Calu3 (cell line): ENCODE data around the gene CHI3L2. TPM values are rescaled to one million over a fixed set of nuclear protein-coding genes. Genes with fewer than 3 reads are reported as not detected.

Experiments
- BruUV-seq: library from RNA; stranded (reverse); fragments of 400-500 nt; replicated peaks from 2 replicates; lab custom pipeline; 2021; lab: Mats Ljungman, UMichigan
- CTCF ChIA-PET: fragments of 300-600 bp; sonication (Branson Sonifier 250); formaldehyde crosslinking; loops from one replicate; lab custom pipeline; 2022; ENCODE audit warnings: antibody characterized with exemption; lab: Charles Lee
- DNase-seq: peaks from one replicate; pipeline ENCODE4 v3.0.0; 2022
- H3K27ac Mint-ChIP-seq: one replicate; pipeline ENCODE4 v1.8.0; 2022; ENCODE audit warnings: mixed read lengths; ENCODE audit not compliant: unreplicated experiment
- H3K27me3 Mint-ChIP-seq: one replicate; pipeline ENCODE4 v1.8.0; 2022; ENCODE audit warnings: mixed read lengths; ENCODE audit not compliant: unreplicated experiment
- H3K36me3 Mint-ChIP-seq: one replicate; pipeline ENCODE4 v1.8.0; 2022; ENCODE audit warnings: mild to moderate bottlenecking, moderate library complexity, mixed read lengths; ENCODE audit not compliant: insufficient read depth, unreplicated experiment
- H3K4me1 Mint-ChIP-seq: one replicate; pipeline ENCODE4 v1.8.0; 2022; ENCODE audit warnings: mild to moderate bottlenecking, low read depth, mixed read lengths; ENCODE audit not compliant: unreplicated experiment
- H3K4me3 Mint-ChIP-seq: one replicate; pipeline ENCODE4 v1.8.0; 2022; ENCODE audit warnings: mild to moderate bottlenecking, low read depth, moderate library complexity, mixed read lengths; ENCODE audit not compliant: unreplicated experiment
- H3K9me3 Mint-ChIP-seq: one replicate; pipeline ENCODE4 v1.8.0; 2022; ENCODE audit warnings: low read depth, mixed read lengths; ENCODE audit not compliant: unreplicated experiment
- CTCF ChIP-seq: fragments of 200-600 bp; IDR thresholded peaks from one replicate; pipeline ENCODE4 v1.8.0; 2022; ENCODE audit warnings: antibody characterized with exemption; ENCODE audit not compliant: unreplicated experiment
- intact Hi-C: fragments of 100-400 bp; cut with micrococcal nuclease; formaldehyde crosslinking; loops from one replicate; pipeline ENCODE4 v1.10.0; 2022; ENCODE audit not compliant: unreplicated experiment
- total RNA-seq: library from RNA; stranded (reverse); gene quantifications from 2 replicates; pipeline ENCODE4 v1.2.3, GENCODE V29; 2022

CHI3L2 gene
- total RNA-seq, 1 experiment from 2014 or later: 0.52 TPM

GRCh38 chr1:111217183-111217910 is 10.2 kb upstream of the CHI3L2 start:
- Mint-ChIP-seq H3K27me3 (no peaks in the 10 kb centered on the region), H3K4me3 (no peak overlapping the region), H3K27ac (no peak overlapping the region), H3K4me1 (peaks cover 12% of the 10 kb centered on the region), H3K9me3 (no peaks in the 10 kb centered on the region), H3K36me3 (no peaks in the 10 kb centered on the region)
- DNase-seq: no peak
- BruUV-seq: no TSS peak
- intact Hi-C loops: no loop called here
- no peak for TF ChIP-seq CTCF
- CTCF ChIA-PET: no interaction called here

DNA sequence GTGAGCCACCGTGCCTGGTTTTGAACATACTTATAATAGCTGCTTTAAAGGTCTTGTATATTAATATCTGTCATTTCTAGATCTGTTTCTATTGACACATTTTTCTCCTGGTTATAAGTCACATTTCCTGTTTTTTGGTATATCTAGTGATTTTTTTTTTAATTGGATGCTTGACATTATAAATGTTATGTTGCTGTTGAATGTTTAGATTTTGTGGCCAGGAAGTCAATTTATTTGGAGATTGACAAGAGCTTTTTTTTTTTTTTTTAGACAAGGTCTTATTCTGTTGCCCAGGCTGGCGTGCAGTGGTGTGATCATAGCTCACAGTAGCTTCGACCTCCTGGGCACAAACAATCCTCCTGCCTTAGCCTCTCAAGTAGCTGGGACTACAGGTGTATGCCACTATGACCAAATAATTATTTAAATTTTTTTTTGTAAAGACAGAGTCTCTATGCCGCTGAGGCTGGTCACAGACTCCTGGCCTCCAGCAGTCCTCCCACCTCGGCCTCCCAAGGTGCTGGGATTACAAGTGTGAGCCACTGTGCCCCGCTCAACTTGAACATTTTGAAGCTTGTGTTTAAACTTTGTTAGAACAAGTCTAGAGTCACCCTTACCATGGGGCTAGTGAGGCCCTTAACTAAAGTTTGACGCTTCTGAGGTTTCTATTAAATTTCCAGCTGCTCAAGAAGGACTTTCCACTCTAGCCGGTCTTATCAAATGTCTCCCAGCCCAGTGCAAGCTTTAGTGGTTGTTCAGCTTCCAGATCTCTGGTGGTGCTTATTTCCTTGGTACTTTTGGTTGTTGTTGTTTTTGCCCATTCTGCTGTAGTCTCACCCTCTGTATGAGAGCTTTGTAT is 8.6 kb upstream of the CHI3L2 start:
- H3K27me3 Mint-ChIP-seq: no peaks in the 10 kb centered on the region
- H3K9me3 Mint-ChIP-seq: no peaks in the 10 kb centered on the region
- no peak overlapping the region for H3K4me3 Mint-ChIP-seq
- no peak for DNase-seq
- CTCF ChIA-PET: no interaction called here
- peaks cover 20% of the 10 kb centered on the region for H3K4me1 Mint-ChIP-seq
- H3K27ac Mint-ChIP-seq: no peak overlapping the region
- no peaks in the 10 kb centered on the region for H3K36me3 Mint-ChIP-seq
- TF ChIP-seq CTCF: no peak
- no TSS peak for BruUV-seq
- intact Hi-C loops: no loop called here

GRCh38 chr1:111219557-111220286 is 7.8 kb upstream of the CHI3L2 start:
- Mint-ChIP-seq H3K4me3 (no peak overlapping the region), H3K27ac (no peak overlapping the region), H3K36me3 (no peaks in the 10 kb centered on the region), H3K27me3 (no peaks in the 10 kb centered on the region), H3K4me1 (peaks cover 20% of the 10 kb centered on the region), H3K9me3 (no peaks in the 10 kb centered on the region)
- BruUV-seq: no TSS peak
- no peak for DNase-seq
- intact Hi-C loops: loop anchor here (5.0 kb wide), 1 partner anchor 128 kb away; no protein-coding TSS in a partner anchor
- TF ChIP-seq CTCF: no peak
- CTCF ChIA-PET: no interaction called here

DNA sequence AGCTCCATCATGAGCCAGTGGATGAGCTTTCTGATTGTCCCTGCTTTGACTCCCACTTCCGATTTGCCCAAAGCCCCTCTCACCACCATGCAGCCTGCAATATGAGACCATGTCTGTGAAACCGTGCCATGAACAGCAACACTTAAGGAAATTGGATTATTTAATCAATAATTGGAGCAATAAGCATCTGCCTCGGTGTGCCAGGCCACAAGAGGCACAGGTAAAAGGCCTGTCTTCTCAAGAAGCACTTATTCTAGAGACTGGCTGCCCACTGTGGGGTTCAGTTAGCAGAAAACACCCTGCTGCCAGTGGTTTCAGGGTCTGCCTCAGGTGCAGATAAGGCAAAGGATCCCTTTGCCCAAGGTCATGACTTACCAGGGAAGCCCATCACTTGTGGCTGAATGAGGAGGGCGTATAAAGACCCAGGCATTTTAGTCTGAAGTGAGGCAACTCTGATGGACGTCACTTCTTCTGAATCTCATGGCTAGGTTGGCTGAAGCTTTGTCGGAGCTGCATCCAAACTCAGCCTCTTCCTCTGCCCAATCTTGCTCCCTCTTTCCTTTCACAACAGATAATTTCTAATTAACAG is 7.1 kb upstream of the CHI3L2 start:
- no peak overlapping the region for H3K4me3 Mint-ChIP-seq
- intact Hi-C loops: loop anchor here (5.0 kb wide), 1 partner anchor 127 kb away; no protein-coding TSS in a partner anchor

More for the DNA sequence above, 7.1 kb upstream of the CHI3L2 start:
- TF ChIP-seq CTCF: no peak
- Mint-ChIP-seq H3K9me3 (no peaks in the 10 kb centered on the region), H3K27ac (no peak overlapping the region), H3K27me3 (no peaks in the 10 kb centered on the region), H3K36me3 (no peaks in the 10 kb centered on the region), H3K4me1 (peaks cover 20% of the 10 kb centered on the region)
- CTCF ChIA-PET: no interaction called here
- BruUV-seq: no TSS peak
- DNase-seq: no peak
